ENCODE data around the gene FLAD1. TPM values are rescaled to one million over a fixed set of nuclear protein-coding genes. Genes with fewer than 3 reads are reported as not detected.

The FLAD1 gene
- total RNA-seq, 1 experiment from 2014 or later, result 88.3 TPM

GRCh38 chr1:155009221-155009711 lies 26.1 kb downstream of the FLAD1 start (continued):
- no peak for TF ChIP-seq E2F1 (CRISPR knock-in tag; IDR thresholded peaks at IDR 0.05)

GRCh38 chr1:155009742-155010141 lies 26.6 kb downstream of the FLAD1 start:
- no peak overlapping the region; the same call in 1 of the 2 replicates for H3K4me3 Mint-ChIP-seq
- CTCF ChIA-PET, result interaction anchor here (1.1 to 4.3 kb wide), 3 partner anchors 7 to 52 kb away, joined by 8 to 58 read pairs (median 23); partner anchors contain the start of gene ADAM15

More at GRCh38 chr1:155009742-155010141, 26.6 kb downstream of the FLAD1 start:
- Mint-ChIP-seq H3K9me3 (no peaks in the 10 kb centered on the region), H3K27ac (no peak overlapping the region; the same call in 1 of the 2 replicates), H3K36me3 (peaks cover 4% of the 10 kb centered on the region; the same call in 1 of the 2 replicates), H3K27me3 (ENCODE audit: low read depth) (no peaks in the 10 kb centered on the region), H3K4me1 (peaks cover 56% of the 10 kb centered on the region)
- DNase-seq (ENCODE audit: low spot score) (no peak), ATAC-seq (no peak)
- POLR2A ChIA-PET, result interaction anchor here (1.3 kb wide), 1 partner anchor 39 kb away, joined by 3 read pairs; the partner anchor contains the start of gene SHC1
- TF ChIP-seq OVOL2 (CRISPR knock-in tag; IDR thresholded peaks at IDR 0.05; ENCODE audit: borderline replicate concordance), result no peak
- no peak for TF ChIP-seq ZNF671 (CRISPR knock-in tag; IDR thresholded peaks at IDR 0.05)
- no peak for TF ChIP-seq AFF4 (CRISPR knock-in tag; IDR thresholded peaks at IDR 0.05; ENCODE audit: borderline replicate concordance)
- TF ChIP-seq ZNF532 (CRISPR knock-in tag; IDR thresholded peaks at IDR 0.05; ENCODE audit: borderline replicate concordance), result no peak
- no peak for TF ChIP-seq ZNF263 (CRISPR knock-in tag; IDR thresholded peaks at IDR 0.05; ENCODE audit: low read depth)
- no peak for TF ChIP-seq FOXP4 (CRISPR knock-in tag; IDR thresholded peaks at IDR 0.05)
- TF ChIP-seq STAT6 (CRISPR knock-in tag; conservative IDR thresholded peaks at IDR 0.05; ENCODE audit: low read depth), result no peak
- TF ChIP-seq IRF2 (CRISPR knock-in tag; IDR thresholded peaks at IDR 0.05; ENCODE audit: borderline replicate concordance, low read depth), result no peak
- TF ChIP-seq JAZF1 (CRISPR knock-in tag; IDR thresholded peaks at IDR 0.05), result no peak
- no peak for TF ChIP-seq GRHL2 (CRISPR knock-in tag; IDR thresholded peaks at IDR 0.05; ENCODE audit: insufficient replicate concordance, severe bottlenecking)
- no peak for TF ChIP-seq HMGA2 (CRISPR knock-in tag; IDR thresholded peaks at IDR 0.05)
- TF ChIP-seq PRRX2 (CRISPR knock-in tag; IDR thresholded peaks at IDR 0.05), result no peak
